IPS-NIHi11 (cell line): ENCODE results near the gene TIMM22.

Source experiments
- DNase-seq: peaks from one replicate; pipeline ENCODE4 v3.0.0; 2012; ENCODE audit warnings: mixed read lengths, low spot score

Gene TIMM22

GRCh38 chr17:1002771-1003555 is 6.0 kb downstream of the TIMM22 start:
- no peak for DNase-seq

- no peak for DNase-seq
Observed at GRCh38 chr17:1003633-1003971, 6.7 kb downstream of the TIMM22 start.

GRCh38 chr17:1003972-1004768 is 7.2 kb downstream of the TIMM22 start:
- DNase-seq: no peak

GRCh38 chr17:1004769-1005295 is 7.9 kb downstream of the TIMM22 start:
- DNase-seq: no peak

- DNase-seq: peak; percentile 47
Observed at GRCh38 chr17:1005361-1005946, 8.5 kb downstream of the TIMM22 start.

GRCh38 chr17:1006054-1006453 is 9.1 kb downstream of the TIMM22 start:
- peak; percentile 37 for DNase-seq

- DNase-seq: no peak
Observed at GRCh38 chr17:1007310-1008007, 10.5 kb downstream of the TIMM22 start.

- DNase-seq: no peak
Observed at GRCh38 chr17:1008008-1008761, 11.3 kb downstream of the TIMM22 start.

GRCh38 chr17:1009229-1010085 is 12.5 kb downstream of the TIMM22 start:
- no peak for DNase-seq

GRCh38 chr17:1010086-1010450 is 13.1 kb downstream of the TIMM22 start:
- DNase-seq: no peak

- DNase-seq: no peak
Observed at GRCh38 chr17:1010586-1010985, 13.7 kb downstream of the TIMM22 start.

GRCh38 chr17:1011138-1011537 is 14.2 kb downstream of the TIMM22 start:
- no peak for DNase-seq

- no peak for DNase-seq
Observed at GRCh38 chr17:1011760-1012735, 15.1 kb downstream of the TIMM22 start.

- DNase-seq: no peak
Observed at GRCh38 chr17:1012823-1013728, 16.1 kb downstream of the TIMM22 start.

GRCh38 chr17:1013729-1014090 is 16.8 kb downstream of the TIMM22 start:
- no peak for DNase-seq

- no peak for DNase-seq
Observed at GRCh38 chr17:1018547-1018946, 21.6 kb downstream of the TIMM22 start.

- DNase-seq: no peak
Observed at GRCh38 chr17:1019451-1019850, 22.5 kb downstream of the TIMM22 start.

GRCh38 chr17:1021147-1021546 is 24.2 kb downstream of the TIMM22 start:
- no peak for DNase-seq
